Heart left ventricle (tissue), 13 donors: ENCODE measurements around the gene DTNB.

Experiments used
- POLR2A ChIP-seq, 2 donors: fragments of 450-650 bp; IDR thresholded peaks; one replicate each; pipeline ENCODE4 v1.6.1; 2017; ENCODE audit warnings: antibody characterized with exemption in 2 of 2, mild to moderate bottlenecking in 2 of 2, moderate library complexity in 2 of 2
- TF ChIP-seq, protein P1 (sequence below), 12 donors: fragments of 200-600 bp; sonication (generic) in 4 of 12; IDR thresholded peaks; one replicate each; pipeline versions ENCODE4 v1.5.0 to v1.8.0; 2018 to 2022; ENCODE audit warnings: antibody characterized with exemption in 12 of 12, mild to moderate bottlenecking in 5 of 12
- donor health status: ischemic (EF 13 %, LVEDD 7.1; RV severe dilation, severe dysfunction).
- donor health status: DM: no; HTN: yes; CAD: no.
- donor health status: DM: no; HTN: no; CAD: no.
- donor health status: ischemic (EF 25% LVEDD 6.9; RV normal size, moderate dysfunction).
- donor health status: ischemic (EF 25% LVEDD 5.7; RV mildly dilated, moderate dysfunction).
- donor health status: ischemic (EF 35%, LVEDD 5.7; RV mildly dilated, moderate dysfunction).
- donor health status: nonischemic (EF 11% LVEDD 7.7; RV severe dilation, severe dysfunction).
- donor health status: DM: yes; HTN: yes; CAD: no.
- donor health status: PGD.
- donor health status: ischemic (EF 29% LVEDD 5.4; RV normal size, mild dysfunction).
- donor health status: nonischemic (EF 23%, LVEDD 6.1; RV moderate dilation, normal function).

DNA sequence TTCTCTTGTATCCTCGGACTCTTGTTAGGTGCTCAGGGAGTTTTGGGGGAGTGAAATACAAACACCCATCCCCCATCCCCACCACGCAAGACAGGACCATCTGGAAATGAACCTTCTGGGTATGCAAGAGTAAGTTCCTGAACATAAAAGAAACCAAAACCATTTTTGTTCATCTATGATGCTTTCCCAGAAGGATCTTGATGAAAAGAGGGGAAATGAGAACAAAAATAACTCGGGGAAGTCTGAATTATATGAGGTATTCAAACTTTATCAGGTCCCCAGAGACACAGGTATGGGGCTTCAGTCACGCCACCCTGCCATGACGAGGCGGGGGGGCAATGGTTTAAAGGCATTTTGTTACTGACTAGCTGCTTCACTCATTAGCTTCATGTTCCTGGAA is 263.0 kb downstream of the DTNB start:
- TF ChIP-seq POLR2A (IDR thresholded peaks at IDR 0.05): no peak
- TF ChIP-seq, protein P1, sequence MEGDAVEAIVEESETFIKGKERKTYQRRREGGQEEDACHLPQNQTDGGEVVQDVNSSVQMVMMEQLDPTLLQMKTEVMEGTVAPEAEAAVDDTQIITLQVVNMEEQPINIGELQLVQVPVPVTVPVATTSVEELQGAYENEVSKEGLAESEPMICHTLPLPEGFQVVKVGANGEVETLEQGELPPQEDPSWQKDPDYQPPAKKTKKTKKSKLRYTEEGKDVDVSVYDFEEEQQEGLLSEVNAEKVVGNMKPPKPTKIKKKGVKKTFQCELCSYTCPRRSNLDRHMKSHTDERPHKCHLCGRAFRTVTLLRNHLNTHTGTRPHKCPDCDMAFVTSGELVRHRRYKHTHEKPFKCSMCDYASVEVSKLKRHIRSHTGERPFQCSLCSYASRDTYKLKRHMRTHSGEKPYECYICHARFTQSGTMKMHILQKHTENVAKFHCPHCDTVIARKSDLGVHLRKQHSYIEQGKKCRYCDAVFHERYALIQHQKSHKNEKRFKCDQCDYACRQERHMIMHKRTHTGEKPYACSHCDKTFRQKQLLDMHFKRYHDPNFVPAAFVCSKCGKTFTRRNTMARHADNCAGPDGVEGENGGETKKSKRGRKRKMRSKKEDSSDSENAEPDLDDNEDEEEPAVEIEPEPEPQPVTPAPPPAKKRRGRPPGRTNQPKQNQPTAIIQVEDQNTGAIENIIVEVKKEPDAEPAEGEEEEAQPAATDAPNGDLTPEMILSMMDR (IDR thresholded peaks at IDR 0.05): no peak
